SK-N-DZ (cell line): ENCODE measurements around the gene C1orf159.

Experiments used
- DNase-seq: peaks from one replicate; pipeline ENCODE4 v3.0.0-alpha.2; 2015; ENCODE audit warnings: low spot score

C1orf159 gene

GRCh38 chr1:1040004-1040991 is 75.6 kb downstream of the C1orf159 start:
- no peak for DNase-seq

- DNase-seq = no peak
These were observed 76.6 kb downstream of the C1orf159 start for GRCh38 chr1:1039145-1039910.

- DNase-seq = no peak
These were observed 77.2 kb downstream of the C1orf159 start for GRCh38 chr1:1038694-1039093.

GRCh38 chr1:1037366-1038327 is 78.2 kb downstream of the C1orf159 start:
- no peak for DNase-seq

- DNase-seq = no peak
These were observed 80.5 kb downstream of the C1orf159 start for GRCh38 chr1:1035291-1035943.

- no peak for DNase-seq
These were observed 81.5 kb downstream of the C1orf159 start for GRCh38 chr1:1034439-1034781.

- DNase-seq = no peak
These were observed 82.0 kb downstream of the C1orf159 start for GRCh38 chr1:1033731-1034438.

- DNase-seq = peak; percentile 88
These were observed 82.8 kb downstream of the C1orf159 start for GRCh38 chr1:1033009-1033587.

GRCh38 chr1:1032424-1032823 is 83.5 kb downstream of the C1orf159 start:
- peak; percentile 64 for DNase-seq
